Cerebellar nuclear complex (tissue), 1 donor: ENCODE measurements around the gene DIS3L2.
"Not testable (repeated sequence)": the region's sequence is repeated elsewhere in the genome, so short reads cannot be mapped to it uniquely, and the experiment has no call there.

Experiments used
- DNase-seq, 2 experiments: peaks; one replicate each; lab custom pipeline; 2025; lab: John Stamatoyannopoulos, UW

Gene DIS3L2

DNA sequence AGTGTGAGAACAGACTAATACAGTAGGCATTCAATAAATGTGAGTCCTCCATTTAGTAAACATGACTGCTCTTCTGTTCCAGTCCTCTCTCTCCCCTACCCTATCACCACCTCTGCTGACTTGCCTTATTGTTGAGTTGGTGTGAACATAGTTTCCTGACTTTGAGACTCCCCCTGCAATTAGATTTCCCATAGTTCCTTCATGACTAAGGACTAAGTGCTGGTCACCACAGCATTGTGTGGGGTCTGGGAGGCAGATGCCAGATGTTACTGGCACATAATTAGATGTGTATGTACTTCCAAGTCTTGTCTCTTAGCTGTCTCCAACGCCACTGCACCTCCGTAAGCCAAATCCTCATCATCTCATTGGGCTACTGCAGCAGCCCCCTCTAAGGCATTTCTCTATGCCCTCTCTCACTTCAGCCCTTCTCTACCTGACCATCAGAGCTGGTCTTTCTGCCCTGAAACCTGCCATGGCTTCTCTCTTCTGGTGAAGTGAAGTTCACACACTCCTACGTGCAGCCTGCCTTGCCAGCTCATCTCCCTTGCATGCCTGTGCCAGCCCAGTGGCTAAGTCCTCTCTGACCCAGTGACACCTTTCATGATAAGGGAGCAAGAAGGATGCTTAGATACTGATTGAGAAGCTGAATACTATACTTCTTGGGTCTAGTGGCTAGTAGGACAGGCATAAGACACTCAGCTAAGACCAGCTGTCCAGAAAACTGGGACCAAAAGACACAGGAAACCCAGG is 335.4 kb downstream of the DIS3L2 start:
- no peak for DNase-seq

DNA sequence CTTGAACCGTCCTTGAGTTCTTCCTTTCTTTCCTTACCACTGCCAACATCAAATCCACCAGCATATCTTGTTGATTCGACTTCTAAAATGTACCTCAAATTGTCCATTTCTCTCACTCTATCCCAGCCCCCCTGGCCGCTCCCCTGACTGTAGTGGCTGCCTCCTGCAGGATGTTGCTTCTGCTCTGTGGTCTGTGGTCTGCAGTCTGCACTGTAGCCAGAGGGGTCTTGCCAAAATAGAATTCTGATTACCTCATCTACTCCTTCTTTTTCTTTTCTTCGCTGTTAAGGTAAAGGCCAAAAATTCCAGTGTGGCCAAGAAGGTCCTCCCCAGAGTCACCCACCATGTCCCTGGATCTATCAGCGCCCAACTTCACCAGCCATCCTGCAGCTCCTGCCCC is 337.6 kb downstream of the DIS3L2 start:
- DNase-seq, result no peak

GRCh38 chr2:232299927-232300674 is 338.6 kb downstream of the DIS3L2 start:
- DNase-seq, result no peak

DNA sequence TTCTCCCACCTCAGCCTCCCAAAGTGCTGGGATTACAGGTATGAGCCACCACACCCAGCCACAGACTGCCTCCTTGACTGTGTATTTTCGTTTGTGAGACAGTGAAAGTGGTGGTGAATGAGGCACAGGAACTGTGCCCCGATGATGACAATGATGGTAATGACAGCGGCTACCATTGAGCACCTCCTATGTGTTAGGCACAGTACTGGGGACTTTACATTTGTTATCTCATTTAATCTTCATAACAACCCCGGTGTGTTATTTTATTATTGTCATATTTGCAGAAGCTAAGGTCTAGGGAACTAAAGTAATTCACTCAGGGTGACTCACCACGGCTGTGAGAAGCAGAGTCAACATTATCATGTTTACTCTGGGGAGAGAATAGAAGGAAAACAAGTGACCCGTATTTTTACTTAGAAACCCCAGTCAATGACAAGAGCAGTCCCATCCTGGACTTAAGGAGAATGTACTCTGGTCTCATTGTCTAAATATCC is 339.4 kb downstream of the DIS3L2 start:
- no peak for DNase-seq

- DNase-seq, result no peak
Observed at GRCh38 chr2:232304236-232304635, 342.7 kb downstream of the DIS3L2 start.

DNA sequence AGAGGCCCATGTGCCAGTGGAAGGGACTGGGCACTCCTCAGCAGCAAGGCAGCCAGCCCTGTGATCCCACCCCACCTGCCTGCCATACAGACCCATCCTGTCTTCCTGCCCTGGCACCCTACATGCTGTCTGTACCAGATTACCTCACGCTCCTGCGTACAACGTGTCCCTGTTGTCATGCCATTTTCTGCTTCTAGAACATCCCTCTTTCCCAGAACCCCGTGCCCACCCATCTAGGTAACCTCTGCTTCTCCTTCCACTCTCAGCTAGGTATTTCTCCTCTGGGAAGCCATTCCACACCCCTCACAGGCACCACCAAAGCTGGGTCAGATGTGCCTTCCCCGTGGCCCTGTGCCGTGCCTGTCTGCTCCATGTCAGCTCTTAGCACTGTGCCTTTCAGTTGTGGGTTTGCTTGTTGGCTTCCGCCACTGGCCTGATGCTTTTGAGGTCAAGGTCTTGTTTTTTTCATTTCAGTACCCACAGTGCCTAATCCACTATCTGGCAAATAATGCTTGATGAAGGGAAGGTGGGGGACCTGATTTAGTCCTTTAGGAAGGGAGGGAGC is 345.3 kb downstream of the DIS3L2 start:
- no peak for DNase-seq

DNA sequence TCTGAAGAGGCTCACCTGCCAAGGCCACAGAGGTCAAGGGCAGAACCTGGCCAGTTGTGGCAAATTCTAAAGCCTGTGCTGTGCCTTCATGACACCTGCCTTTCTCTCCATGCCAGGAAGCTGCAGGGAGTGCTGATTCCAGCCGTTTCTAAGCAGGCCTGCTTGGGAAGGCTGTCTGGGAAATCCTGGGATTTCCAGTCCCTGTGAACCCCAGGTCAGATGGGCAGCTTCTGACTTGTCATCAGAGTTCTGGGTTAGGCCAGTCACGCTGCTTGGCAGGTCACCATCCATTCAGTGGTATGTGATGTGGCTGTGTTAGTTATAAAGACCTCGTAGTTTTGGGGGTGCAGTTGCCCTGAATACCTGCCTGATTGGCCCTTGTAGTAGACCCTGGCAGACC is 346.3 kb downstream of the DIS3L2 start:
- DNase-seq, result no peak

DNA sequence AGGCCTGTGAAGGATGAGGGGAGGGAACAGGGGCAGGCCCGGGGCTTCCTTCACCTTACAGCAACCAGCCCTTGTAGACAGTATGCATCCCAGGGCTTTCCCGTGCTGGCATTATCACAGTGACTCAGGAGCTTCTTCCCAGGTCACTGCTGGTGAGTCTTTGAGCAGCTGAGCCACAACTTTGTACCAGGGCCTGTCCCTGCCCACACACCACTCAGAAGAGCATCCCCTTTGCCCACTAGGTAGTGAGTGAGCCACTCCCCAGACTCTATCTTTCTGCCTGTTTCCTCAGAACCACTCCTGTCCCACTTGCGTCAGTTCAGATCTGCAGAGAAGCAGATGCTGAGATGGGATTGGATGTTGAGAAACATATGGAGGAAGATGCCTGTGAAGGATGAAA is 347.5 kb downstream of the DIS3L2 start:
- no peak for DNase-seq

GRCh38 chr2:232309592-232309991 is 348.1 kb downstream of the DIS3L2 start:
- no peak for DNase-seq

DNA sequence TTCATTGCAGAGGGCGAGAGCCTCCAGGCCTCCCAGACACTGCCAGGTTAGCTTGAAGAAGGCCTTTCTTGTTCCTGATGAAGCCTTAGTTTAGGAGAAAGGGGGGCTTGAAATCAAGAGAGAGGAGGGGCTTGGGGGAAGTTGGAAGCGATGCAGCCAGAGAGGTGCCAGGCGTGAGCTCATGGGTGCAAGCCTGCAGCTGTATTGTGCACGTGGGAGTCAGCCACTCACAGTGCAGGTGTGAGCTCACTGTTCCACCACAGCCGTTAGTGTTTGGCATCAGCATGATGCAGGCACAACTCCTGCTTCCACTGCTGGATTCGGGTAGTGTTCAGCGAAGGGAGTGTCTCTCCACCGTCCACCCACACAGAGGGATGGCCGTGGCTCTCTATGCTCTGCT is 348.6 kb downstream of the DIS3L2 start:
- no peak for DNase-seq

DNA sequence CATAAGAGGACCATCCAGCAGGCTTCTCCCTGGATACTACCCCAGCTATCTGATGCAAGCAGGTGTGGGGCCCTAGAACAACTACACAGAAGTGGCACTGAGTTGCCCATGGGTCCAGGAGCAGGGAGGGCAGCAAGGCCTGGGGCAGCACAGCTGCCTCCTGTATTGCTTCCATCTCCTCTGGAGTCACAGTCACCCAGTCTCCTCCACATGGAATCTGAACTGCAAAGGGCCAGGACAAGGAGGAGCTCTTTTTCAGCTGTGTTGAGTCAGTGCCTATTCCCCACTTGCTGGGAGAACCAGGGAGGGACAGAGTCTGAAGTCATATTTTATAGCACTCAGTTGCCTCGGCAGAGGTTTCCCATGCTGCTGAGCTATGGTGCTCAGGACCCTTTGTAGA is 349.2 kb downstream of the DIS3L2 start:
- no peak for DNase-seq

DNA sequence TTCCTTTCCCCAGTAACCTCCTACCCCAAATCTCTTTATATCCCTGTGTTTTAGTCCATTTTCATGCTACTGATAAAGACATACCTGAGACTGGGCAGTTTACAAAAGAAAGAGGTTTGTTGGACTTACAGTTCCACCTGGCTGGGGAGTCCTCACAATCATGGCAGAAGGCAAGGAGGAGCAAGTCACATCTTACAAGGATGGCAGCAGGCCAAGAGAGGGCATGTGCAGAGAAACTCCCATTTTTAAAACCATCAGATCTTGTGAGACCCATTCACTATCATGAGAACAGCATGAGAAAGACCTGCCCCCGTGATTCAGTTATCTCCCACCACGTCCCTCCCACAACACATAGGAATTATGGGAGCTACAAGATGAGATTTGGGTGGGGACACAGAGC is 352.1 kb downstream of the DIS3L2 start:
- not testable (repeated sequence) for DNase-seq

GRCh38 chr2:232315049-232315922 is 353.8 kb downstream of the DIS3L2 start:
- no peak for DNase-seq

GRCh38 chr2:232315923-232316299 is 354.4 kb downstream of the DIS3L2 start:
- DNase-seq, result no peak

DNA sequence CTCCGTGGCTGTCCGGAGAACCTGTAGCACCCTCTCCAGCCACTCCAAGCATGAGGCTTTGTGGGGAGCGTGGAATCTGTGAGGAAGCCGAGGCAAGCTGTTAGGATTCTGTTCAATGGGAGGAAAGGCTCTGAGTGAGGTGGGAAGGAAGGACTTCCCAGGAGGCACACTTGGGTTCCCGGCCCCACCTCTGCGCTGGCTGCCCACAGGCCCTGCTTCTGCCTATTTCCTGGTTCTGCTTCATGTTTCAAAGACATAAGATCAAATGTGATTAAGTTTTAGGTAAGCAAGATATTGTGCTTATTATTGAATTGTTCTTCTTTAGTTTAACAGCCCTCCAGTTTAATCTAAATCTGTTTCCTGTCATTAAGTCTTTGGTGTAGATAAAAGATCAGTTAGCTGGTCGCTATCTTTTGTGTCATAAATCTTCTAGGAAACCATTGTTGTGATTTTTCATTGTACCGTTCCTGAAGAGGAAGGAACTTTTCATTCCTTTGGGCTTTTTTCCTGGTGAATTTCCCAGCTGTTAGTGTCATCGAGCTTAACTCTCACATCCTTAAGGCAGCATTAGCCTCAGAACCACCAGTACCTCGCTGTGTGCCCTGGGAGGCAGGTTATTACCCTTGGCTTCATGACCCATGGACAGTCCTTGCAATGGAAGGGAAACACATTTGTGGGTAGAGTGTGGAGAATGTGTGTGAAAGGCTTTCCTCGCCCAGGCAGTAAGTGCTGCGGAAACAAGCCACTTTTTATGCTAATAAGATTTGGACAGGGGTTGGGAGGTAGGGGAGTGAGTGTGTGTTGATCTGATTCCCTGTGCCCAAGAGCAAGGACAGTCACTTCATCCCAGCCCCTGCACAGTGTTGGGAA is 355.2 kb downstream of the DIS3L2 start:
- DNase-seq, result no peak

DNA sequence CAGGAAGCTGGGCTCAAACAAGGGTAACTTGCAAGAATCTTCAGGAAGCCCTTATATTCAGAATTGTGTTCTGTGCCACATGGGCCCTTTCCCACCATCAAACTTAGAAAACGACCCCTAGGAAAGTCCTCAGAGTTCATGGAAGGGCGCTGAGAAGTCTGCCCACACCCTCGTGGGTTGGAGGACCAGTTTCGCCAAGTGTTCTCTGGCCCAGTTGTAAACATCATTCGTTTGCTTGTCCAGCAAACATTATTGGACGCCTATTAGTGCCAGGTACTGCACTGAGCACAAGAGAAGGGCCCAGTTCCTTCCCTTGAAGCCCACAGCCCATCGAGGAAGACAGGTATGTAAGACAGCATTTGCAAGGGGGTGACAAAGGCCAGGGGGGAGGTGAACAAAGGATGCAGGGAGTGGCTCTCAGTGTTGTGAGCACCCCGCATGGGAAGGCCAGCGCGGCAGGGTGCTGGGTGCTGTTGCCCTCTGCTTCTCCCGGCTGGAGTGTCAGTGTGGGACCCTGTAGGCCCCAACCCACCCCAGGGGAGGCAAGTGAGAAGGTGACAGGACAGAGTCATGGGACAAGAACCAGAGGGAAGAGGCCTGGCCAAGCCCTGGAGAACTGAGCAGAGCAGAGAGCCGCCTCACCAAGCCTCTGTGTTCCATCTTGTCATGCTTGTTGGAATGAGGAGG is 356.8 kb downstream of the DIS3L2 start:
- no peak for DNase-seq

DNA sequence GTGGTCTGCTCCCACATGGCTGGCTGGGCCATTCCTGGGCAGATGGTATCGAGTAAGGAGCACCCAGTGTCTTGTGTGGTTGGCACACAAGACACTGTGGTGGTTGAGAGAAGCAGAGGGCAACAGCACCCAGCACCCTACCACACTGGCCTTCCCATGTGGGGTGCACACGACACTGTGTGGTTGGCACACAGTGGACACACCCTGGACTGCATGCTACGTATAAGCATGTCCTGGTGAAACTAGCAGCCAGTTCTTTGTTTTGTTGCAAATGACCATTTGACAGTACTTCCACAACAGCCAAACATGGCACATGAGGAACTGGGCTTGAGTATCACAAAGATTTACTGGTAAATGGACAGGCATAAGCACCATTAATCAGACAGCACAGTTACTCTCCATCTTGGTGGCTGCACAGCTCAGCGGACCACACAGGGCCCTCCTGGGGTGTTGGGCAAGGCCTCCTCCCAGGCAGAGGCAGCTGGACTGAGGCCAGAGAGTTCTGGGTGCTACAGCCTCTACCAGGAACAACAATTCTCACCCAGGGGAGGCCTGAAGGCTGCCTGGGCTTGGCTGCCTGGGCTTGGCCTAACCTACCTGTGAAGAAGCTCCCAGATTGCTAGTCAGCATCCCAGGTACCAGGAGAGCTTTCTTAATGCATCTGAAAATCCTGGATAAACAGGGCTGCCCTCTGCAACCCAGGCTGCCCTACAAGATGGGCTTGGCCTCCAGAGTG is 357.7 kb downstream of the DIS3L2 start:
- no peak for DNase-seq

GRCh38 chr2:232319803-232320442 is 358.4 kb downstream of the DIS3L2 start:
- no peak for DNase-seq

- no peak for DNase-seq
Observed at GRCh38 chr2:232320443-232320803, 358.9 kb downstream of the DIS3L2 start.
